Frontal cortex (tissue), 4 donors: ENCODE measurements around the gene POLR1B. TPM values are rescaled to one million over a fixed set of nuclear protein-coding genes. Genes with fewer than 3 reads are reported as not detected.
"Not testable (repeated sequence)": the region's sequence is repeated elsewhere in the genome, so short reads cannot be mapped to it uniquely, and the experiment has no call there.

Source experiments
- DNase-seq, 2 donors: peaks; one replicate each; pipeline ENCODE4 v3.0.0; 2012; ENCODE audit warnings: low spot score in 2 of 2
- FAIRE-seq: peaks from 2 replicates; lab custom pipeline; 2012; peaks lifted over from hg19 to GRCh38; lab: Jason Lieb, UNC
- total RNA-seq: library from RNA; depleted of rRNA; stranded (reverse); fragments of >200 nt; gene quantifications from one replicate; pipeline ENCODE4 v1.2.3, GENCODE V29; 2014
- donor health status: control.
- donor health status: control.
- donor health status: control.

The POLR1B gene, protein sequence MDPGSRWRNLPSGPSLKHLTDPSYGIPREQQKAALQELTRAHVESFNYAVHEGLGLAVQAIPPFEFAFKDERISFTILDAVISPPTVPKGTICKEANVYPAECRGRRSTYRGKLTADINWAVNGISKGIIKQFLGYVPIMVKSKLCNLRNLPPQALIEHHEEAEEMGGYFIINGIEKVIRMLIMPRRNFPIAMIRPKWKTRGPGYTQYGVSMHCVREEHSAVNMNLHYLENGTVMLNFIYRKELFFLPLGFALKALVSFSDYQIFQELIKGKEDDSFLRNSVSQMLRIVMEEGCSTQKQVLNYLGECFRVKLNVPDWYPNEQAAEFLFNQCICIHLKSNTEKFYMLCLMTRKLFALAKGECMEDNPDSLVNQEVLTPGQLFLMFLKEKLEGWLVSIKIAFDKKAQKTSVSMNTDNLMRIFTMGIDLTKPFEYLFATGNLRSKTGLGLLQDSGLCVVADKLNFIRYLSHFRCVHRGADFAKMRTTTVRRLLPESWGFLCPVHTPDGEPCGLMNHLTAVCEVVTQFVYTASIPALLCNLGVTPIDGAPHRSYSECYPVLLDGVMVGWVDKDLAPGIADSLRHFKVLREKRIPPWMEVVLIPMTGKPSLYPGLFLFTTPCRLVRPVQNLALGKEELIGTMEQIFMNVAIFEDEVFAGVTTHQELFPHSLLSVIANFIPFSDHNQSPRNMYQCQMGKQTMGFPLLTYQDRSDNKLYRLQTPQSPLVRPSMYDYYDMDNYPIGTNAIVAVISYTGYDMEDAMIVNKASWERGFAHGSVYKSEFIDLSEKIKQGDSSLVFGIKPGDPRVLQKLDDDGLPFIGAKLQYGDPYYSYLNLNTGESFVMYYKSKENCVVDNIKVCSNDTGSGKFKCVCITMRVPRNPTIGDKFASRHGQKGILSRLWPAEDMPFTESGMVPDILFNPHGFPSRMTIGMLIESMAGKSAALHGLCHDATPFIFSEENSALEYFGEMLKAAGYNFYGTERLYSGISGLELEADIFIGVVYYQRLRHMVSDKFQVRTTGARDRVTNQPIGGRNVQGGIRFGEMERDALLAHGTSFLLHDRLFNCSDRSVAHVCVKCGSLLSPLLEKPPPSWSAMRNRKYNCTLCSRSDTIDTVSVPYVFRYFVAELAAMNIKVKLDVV
- total RNA-seq = 33.0 TPM

DNA sequence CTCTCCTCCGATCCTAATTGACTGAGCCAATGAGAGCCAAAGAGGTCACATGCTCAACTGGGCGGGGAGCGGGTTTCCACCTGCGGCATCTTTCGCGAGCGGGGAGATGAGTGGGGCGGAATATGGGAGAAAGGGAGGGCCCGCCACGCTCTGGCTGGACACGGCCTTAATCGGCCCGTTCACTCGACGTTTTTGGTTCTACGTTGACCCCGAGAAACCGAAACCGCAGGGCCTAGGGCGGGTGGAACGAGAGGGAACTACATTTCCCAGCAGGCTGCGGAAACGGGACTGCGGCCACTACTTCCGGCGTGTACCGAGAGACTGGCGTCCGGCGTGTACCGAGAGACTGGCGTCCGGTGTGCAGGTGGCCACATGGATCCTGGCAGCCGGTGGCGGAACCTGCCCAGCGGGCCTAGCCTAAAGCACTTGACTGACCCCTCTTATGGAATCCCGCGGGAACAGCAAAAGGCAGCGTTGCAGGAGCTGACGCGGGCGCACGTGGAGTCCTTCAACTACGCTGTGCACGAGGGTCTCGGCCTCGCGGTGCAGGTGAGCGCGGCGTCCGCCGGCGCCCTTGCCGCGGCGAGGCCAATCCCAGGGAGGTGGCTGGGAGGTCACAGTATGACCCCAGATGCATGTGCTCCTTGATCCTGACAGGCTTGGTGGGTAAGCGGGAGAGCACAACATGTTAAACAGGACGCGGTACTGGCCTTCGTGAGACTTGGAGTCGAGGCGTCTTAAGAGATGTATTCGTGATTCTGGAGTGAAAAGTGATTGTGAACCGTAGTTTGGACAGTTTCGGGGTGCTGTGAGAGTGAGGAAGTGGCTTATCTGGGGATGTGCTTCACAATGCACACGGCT, at the start of gene POLR1B:
TSS of gene POLR1B (plus strand) at position 343 of the 861 bp plus-strand sequence. CDS start at position 373, 30 bp downstream.
- peak; percentile 73 to 83 for DNase-seq

DNA sequence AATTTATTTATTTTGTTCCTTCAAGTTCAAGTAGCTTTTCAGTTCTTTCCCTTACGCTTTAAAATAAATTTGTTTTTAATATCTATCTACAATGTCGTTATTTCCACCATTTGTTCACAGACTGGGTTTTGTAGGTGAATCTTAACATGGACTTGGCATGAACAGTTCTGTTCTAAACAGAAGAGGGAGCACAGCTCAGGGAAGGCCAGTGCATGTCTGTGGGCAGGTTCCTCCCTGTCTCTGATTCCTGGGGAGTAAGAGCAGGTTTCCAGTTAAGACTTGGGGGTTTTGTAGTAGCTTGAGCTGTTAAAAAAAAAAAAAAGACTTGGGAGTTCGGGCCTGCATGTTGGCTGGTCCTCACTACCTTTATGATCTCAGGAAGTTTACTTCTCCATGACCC, 49.2 kb upstream of the POLR1B start:
- FAIRE-seq = no peak
- DNase-seq = no peak

More for the DNA sequence above, at the start of gene POLR1B:
- FAIRE-seq = no peak

DNA sequence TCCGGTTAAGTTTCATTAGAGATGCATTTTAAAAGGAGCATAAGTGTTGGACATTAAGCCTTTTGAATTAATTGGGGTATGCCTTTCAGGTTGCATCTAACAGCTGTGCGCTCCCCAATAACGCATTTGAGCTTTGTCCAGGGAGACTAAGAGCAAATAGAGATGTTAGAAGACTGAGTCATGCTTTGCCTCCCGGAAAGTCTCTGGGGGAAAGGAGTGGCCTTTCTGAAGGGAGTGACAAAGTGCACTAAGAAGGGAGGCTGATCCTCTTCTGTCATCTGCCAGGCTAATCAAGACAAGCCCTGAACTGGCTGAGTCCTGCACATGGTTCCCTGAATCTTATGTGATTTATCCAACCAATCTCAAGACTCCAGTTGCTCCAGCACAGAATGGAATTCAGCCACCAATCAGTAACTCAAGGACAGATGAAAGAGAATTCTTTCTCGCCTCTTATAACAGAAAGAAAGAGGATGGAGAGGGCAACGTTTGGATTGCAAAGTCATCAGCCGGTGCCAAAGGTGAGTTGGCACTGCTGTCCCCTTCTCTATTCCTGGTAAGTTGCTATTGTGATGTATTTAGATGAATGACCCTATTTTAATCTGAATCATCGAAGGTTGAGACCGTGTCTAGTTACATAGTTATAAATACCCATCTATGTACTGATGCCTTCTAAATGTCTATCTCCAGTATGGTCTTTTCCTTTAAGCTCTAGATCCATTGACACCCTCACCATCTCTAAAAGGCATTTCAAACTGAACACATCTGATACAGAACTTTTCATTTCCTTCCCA, 48.2 kb upstream of the POLR1B start:
- FAIRE-seq = no peak
- DNase-seq = no peak

DNA sequence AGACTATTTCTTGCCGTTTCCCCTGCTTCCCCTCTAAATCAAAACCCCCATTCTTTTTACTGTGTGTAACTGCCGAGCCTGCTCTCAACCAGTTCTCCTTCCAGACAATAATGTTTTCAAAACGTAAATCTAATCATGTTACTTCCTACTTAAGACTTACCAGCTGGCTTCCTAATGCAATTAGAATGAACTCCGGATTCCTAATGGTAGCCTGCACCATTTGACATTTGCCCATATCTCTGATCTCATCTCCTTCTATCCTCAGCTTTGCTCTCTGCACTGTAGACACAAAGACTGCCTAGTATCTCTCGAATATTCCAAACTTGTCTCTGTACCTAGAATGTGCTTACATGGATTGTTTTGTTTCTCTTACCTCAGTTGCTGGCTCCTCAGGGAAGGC, 47.4 kb upstream of the POLR1B start:
- DNase-seq (no peak), FAIRE-seq (no peak)

DNA sequence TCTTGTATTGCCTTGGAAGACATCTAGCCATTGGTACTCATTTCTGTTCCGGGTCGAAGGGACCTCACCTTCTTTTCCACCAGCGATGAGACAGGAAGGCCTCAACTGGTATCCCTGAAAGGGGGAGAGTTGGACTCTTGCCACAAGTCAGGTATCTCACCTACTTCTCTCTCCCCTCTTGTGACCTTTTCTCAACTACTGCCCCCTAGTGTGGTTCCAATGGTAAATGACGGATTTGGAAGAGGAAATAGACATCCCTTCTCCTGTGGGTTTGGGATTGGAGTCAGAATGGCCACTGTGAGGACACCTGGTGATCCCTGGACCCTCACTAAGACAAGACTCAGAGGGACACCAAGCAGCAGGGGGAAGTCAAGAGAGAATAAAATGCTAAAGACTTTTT, 46.4 kb upstream of the POLR1B start:
- not testable (repeated sequence) for DNase-seq, FAIRE-seq

DNA sequence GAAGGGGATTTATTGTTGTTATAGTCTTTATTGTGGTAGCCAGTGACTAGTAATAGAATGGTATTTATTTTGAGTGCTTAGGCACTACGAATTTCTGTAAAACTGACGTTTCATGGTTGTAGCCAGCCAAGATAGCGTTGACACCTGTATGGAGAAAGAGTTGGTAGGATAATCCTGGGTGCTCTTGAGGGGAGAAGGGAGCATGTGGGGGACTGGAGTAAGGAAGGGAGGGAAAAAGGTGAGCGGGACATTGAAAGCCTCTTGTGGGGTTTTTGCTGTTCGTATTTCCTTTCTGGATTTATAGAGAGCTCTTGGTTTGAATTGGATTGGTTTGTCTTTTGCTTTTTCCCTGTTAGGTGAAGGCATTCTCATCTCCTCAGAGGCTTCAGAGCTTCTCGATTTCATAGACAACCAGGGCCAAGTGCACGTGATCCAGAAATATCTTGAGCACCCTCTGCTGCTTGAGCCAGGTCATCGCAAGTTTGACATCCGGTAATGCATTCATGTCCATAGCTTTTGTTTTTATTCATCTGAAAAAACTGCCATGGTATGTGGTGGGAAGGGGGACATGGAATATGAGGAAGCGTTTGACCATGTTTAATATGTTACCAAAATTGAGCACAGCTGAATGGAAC, 41.3 kb upstream of the POLR1B start:
- FAIRE-seq, DNase-seq: not testable (repeated sequence)

DNA sequence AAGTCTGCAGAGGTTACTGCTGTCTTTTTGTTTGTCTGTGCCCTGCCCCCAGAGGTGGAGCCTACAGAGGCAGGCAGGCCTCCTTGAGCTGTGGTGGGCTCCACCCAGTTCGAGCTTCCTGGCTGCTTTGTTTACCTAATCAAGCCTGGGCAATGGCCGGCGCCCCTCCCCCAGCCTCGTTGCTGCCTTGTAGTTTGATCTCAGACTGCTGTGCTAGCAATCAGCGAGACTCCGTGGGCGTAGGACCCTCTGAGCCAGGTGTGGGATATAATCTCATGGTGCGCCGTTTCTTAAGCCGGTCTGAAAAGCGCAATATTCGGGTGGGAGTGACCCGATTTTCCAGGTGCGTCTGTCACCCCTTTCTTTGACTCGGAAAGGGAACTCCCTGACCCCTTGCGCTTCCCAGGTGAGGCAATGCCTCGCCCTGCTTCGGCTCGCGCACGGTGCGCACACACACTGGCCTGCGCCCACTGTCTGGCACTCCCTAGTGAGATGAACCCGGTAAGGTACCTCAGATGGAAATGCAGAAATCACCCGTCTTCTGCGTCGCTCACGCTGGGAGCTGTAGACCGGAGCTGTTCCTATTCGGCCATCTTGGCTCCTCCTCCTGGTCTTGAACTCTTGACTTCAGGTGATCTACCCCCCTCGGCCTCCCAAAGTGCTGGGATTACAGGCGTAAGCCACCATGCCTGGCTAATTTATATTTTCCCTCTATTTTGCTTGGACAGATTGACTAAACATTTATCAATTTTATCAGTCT, 32.8 kb upstream of the POLR1B start:
- DNase-seq, FAIRE-seq: not testable (repeated sequence)

DNA sequence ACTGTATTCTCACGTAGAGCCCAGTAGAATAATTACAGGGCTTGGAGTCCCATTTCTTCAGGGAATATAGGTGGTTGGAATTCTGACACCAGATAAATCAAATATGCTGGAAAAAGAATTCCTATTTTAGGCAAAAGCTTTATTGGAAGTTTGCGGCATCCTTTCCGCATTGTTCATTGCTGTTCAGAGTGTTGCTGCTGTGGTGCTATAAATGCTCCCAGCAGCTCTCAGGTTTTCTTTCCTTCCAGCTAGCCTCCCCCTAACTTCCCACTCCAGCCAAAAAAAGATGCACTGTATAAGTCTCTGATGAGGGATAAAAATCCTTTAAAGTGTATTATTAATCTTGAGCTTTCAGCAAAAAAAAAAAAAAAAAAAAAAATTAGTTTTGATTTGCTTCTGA, 25.5 kb upstream of the POLR1B start:
- DNase-seq (no peak), FAIRE-seq (no peak)

DNA sequence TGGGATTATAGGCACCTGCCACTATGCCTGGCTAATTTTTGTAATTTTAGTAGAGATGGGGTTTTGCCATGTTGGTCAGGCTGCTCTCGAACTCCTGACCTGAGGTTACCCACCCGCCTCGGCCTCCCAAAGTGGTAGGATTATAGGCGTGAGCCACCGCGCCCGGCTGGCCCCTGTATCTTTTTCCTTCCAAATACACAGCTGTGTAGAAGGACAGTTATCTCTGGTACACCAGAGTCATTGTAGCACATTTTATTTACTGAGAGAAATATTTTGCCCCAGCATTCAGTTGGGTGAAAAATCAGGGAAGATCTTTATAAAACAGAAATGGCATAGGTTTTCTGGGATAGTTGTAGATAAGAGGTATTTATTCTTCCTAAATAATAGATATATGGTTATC, 23.5 kb upstream of the POLR1B start:
- DNase-seq (no peak), FAIRE-seq (no peak)

DNA sequence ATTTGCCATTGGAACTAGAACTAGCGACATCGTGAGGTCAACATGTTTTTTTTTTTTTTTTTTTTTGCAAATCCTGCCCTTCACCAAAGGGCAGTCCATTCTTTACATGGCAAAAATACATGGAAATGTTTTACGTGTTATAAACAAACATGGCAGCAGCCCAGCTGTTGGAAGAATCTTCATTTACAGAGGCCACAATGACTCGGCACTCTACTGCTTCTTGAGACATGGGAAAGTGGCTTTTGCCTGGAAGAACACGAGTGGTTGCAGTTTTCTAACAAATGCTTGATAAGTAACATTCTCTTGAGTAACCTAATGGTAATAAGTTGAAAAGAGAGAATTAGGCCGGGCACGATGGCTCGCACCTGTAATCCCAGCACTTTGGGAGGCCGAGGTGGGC, 22.8 kb upstream of the POLR1B start:
- DNase-seq (no peak), FAIRE-seq (no peak)

DNA sequence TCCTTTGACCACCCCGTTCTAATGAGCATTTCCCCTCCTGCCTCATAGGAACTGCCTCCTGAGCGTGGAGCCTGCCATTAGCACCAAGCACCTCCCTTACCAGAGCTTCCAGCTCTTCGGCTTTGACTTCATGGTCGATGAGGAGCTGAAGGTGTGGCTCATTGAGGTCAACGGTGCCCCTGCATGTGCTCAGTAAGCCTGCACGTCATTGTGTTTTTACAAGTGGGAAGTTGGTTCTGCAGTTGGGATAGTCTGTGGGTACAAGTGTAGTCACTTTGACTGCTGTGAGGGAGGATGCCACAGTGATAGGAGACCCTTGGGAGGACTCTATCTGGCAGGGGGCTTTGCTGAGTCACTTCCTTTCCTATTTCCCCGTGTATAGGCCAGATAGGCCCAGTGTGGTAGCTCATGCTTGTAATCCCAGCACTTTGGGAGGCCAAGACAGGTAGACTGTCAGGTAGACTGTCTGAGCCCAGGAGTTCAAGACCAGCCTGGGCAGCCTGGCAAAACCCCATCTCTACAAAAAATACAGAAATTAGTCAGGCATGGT, 22.0 kb upstream of the POLR1B start:
- FAIRE-seq (no peak), DNase-seq (no peak)

DNA sequence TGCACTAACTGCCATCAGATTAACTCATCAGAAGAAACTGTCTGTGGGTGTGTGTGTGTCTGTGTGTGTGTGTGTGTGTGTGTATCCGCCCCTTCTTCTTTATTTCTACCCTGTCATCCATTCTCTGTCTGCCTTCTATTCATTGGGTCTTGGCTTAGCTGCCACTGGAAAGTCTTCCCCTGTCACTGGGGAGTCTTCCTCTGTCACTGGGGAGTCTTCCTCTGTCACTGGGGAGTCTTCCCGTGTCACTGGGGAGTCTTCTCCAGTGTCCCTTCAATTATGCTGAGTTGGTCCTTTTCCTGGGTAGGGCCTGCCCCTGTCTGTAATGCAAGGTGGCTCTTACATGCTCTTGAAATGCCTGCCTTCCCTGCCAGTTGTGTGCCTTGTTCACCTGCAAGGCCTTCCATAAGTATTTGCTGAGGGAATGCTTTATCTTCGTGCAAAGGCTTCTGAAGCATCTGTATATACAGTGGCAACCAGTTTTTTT, 18.9 kb upstream of the POLR1B start:
- DNase-seq (no peak), FAIRE-seq (no peak)

DNA sequence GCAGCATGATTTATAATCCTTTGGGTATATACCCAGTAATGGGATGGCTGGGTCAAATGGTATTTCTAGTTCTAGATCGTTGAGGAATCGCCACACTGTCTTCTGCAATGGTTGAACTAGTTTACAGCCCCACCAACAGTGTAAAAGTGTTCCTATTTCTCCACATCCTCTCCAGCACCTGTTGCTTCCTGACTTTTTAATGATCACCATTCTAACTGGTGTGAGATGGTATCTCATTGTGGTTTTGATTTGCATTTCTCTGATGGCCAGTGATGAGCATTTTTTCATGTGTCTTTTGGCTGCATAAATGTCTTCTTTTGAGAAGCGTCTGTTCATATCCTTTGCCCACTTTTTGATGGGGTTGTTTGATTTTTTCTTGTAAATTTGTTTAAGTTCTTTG, 18.0 kb upstream of the POLR1B start:
- not testable (repeated sequence) for FAIRE-seq, DNase-seq

DNA sequence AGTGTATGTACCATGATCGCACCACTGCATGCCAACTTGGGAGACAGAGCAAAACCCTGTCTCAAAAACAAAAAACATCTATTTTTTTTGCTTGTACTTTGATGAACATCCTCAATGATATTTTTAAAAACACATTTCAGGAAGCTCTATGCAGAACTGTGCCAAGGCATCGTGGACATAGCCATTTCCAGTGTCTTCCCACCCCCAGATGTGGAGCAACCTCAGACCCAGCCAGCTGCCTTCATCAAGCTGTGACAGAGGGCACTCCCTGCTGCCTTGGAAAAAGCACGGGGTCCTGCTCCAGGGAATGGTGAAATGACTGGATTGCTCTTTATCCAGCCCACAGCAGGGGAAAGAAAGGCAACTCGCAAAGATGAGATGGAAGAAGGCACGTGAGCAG, 13.7 kb upstream of the POLR1B start:
- FAIRE-seq = no peak
- no peak for DNase-seq

DNA sequence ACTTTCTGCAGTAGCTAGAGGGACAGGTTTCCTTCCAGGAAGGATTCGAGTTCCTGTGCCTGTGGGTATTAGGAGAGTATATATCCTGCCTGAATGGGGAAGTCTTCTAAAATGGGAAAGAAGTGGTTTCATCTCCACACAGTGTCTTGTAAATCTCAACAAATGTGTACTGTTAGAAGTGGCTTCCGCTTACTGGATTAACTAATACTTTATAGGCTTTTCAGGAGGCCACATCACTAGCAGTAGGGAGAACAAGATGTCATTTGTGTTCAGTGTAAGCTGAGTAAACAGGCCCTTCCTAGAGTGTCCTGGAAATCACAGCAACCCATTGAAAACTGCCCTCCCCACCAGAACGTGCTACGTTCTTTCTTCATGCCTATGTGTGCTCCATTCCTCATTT, 12.5 kb upstream of the POLR1B start:
- DNase-seq (no peak), FAIRE-seq (no peak)

DNA sequence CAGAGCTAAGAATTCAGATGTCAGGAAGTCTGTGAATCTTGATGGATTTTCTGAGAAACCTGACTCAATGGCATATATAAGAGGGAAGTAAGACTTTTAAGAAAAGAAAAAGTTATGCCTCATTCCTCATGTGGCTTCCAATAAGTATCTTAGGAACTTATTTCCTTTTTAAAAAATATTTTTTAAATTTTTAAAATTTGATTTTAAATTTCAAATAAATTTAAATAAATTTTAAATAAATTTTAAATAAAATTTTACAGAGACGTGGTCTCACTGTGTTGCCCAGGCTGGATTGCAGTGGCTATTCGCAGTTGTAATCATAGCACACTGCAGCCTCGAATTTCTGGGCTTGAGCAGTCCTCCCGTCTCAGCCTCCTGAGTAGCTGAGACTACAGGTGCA, 11.5 kb upstream of the POLR1B start:
- FAIRE-seq = peak; percentile 40

DNA sequence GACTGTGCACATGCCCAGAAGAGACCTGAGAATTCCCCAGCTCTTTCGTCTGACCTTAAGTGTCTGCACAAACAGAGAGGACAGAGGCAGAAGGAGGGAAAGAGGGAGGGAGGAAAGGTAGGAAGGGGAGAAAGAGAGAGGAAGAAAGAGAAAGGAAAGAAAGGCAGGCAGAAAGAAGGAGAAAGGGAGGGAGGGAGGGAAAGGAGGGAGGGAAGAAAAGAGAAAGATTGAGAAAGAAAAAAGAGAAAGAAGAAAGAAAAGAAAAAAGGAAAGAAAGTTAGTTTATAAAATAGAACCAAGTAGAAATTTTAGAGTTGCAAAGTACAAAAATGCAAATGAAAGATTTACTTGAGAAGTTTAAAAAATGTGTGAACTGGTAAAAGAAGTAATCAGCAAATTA, 7.4 kb upstream of the POLR1B start:
- FAIRE-seq = no peak
- no peak for DNase-seq

More for the DNA sequence above, 11.5 kb upstream of the POLR1B start:
- DNase-seq = no peak
